Mesendoderm (in vitro differentiated cells): ENCODE results near the gene ARHGEF16.

Source experiments
- DNase-seq: peaks from one replicate; pipeline ENCODE4 v3.0.0; 2013
- H2AK5ac ChIP-seq: 2 replicates; pipeline ENCODE4 v1.6.1; 2013; ENCODE audit warnings: low read length, inconsistent platforms
- H2BK120ac ChIP-seq: 2 replicates; pipeline ENCODE4 v1.6.1; 2013; ENCODE audit warnings: low read depth, mild to moderate bottlenecking, low read length, moderate library complexity, mixed read lengths
- H2BK15ac ChIP-seq: replicated peaks from 2 replicates; pipeline ENCODE4 v1.6.1; 2013; ENCODE audit warnings: low read depth, mild to moderate bottlenecking, moderate library complexity
- H2BK5ac ChIP-seq: 2 replicates; pipeline ENCODE4 v1.6.1; 2013; ENCODE audit warnings: low read length, inconsistent platforms
- H3K18ac ChIP-seq: 2 replicates; pipeline ENCODE4 v1.6.1; 2013; ENCODE audit warnings: mild to moderate bottlenecking, low read length, mixed read lengths
- H3K23ac ChIP-seq: one replicate; pipeline ENCODE4 v1.6.1; 2013; ENCODE audit warnings: low read length
- H3K27ac ChIP-seq: 2 replicates; pipeline ENCODE4 v1.5.1; 2013; ENCODE audit warnings: low read depth, mild to moderate bottlenecking, inconsistent platforms, low read length, moderate library complexity
- H3K27me3 ChIP-seq: 2 replicates; pipeline ENCODE4 v1.6.1; 2013; ENCODE audit warnings: low read length, control low read depth, mild to moderate bottlenecking, inconsistent platforms; ENCODE audit not compliant: insufficient read depth, poor library complexity
- H3K36me3 ChIP-seq: 2 replicates; pipeline ENCODE4 v1.6.1; 2013; ENCODE audit warnings: low read length, inconsistent platforms; ENCODE audit not compliant: control insufficient read depth, insufficient read depth
- H3K4ac ChIP-seq: one replicate; pipeline ENCODE4 v1.6.1; 2013; ENCODE audit warnings: low read depth, mild to moderate bottlenecking, low read length, moderate library complexity
- H3K4me1 ChIP-seq: 2 replicates; pipeline ENCODE4 v1.6.1; 2013; ENCODE audit warnings: low read depth, low read length, inconsistent platforms; ENCODE audit not compliant: control insufficient read depth
- H3K4me2 ChIP-seq: 2 replicates; pipeline ENCODE4 v1.6.1; 2013; ENCODE audit warnings: low read length
- H3K4me3 ChIP-seq: 2 replicates; pipeline ENCODE4 v1.5.1; 2013; ENCODE audit warnings: mild to moderate bottlenecking, low read length
- H3K56ac ChIP-seq: one replicate; pipeline ENCODE4 v1.6.1; 2013; ENCODE audit warnings: low read length
- H3K79me1 ChIP-seq: 2 replicates; pipeline ENCODE4 v1.6.1; 2013; ENCODE audit warnings: low read length, inconsistent platforms
- H3K79me2 ChIP-seq: 2 replicates; pipeline ENCODE4 v1.6.1; 2013; ENCODE audit warnings: mild to moderate bottlenecking, low read length; ENCODE audit not compliant: control insufficient read depth, insufficient read depth
- H3K9ac ChIP-seq: 2 replicates; pipeline ENCODE4 v1.6.1; 2013; ENCODE audit warnings: low read length, inconsistent platforms
- H4K5ac ChIP-seq: one replicate; pipeline ENCODE4 v1.6.1; 2013; ENCODE audit warnings: low read length
- H4K8ac ChIP-seq: one replicate; pipeline ENCODE4 v1.6.1; 2013; ENCODE audit warnings: low read depth, mild to moderate bottlenecking, control low read depth, low read length, moderate library complexity
- WGBS: extraction: QIAGEN DNeasy Blood & Tissue Kit; methylation state at CpG from one replicate; pipeline ENCODE4 v1.1.7; 2013; ENCODE audit warnings: low lambda C conversion rate, missing lambda C conversion rate; ENCODE audit not compliant: insufficient coverage; ENCODE audit errors: extremely low coverage; 5-methylcytosine and 5-hydroxymethylcytosine counted together

Gene ARHGEF16

DNA sequence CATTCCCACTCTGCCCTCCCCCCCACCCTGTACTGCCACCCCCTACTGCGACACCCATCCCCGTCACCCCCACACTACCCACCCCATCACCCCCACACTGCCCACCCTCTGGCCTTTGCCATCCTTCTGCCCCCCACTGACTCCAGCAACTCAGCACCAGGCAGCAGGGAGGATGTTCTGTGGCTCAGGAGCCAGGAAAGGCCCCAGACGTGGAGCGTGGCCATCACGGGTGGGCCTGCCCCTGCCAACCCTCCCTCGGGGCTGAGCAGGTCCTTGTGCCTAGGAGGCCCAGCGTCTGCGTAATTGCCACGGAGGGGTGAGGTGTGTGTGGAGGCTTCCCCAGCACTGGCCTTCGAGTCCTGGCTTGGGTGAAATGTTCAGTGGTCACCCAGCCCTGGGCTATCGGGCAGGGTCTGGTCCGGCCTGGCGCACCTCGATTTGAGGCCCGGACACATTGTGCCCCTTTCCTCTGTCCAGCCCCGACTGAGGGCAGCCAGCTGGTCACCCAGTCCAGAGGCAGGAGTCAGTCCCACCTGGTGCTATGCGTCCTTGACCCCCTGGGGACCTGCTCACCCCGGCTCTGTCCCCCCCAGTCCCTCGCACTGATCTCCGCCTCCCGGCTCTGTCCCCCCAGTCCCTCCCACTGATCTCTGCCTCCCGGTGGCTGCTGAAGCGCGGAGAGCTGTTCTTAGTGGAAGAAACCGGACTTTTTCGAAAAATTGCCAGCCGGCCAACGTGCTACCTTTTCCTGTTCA lies 23.0 kb downstream of the ARHGEF16 start:
- H3K4me1 ChIP-seq, result no peaks in the 10 kb centered on the region
- WGBS, result no CpG with 5 or more reads among the region's 28 CpGs

DNA sequence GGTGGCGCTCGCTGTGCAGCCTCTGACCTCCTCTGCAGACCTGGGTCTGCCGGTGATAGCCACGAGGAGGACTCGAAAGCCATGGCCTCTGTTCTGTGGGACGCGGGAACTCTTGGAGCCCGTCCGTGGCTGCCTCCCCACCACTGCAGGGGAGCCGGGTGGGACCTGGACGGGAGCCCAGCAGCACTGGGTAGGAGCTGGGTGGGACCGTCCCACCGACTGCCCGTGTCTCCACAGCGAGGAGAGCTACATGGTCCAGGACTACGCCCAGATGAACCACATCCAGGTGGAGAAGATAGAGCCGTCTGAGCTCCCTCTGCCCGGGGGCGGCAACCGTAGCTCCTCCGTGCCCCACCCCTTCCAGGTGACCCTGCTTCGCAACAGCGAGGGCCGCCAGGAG lies 23.7 kb downstream of the ARHGEF16 start:
- H2BK120ac ChIP-seq, result no peak overlapping the region
- no peak for DNase-seq
- WGBS, result no CpG with 5 or more reads among the region's 24 CpGs

More for the DNA sequence above, 23.0 kb downstream of the ARHGEF16 start:
- no peak overlapping the region for H4K5ac ChIP-seq
- no peaks in the 10 kb centered on the region for H3K27me3 ChIP-seq
- H3K36me3 ChIP-seq, result peaks cover 4% of the 10 kb centered on the region
- no peak overlapping the region for H3K4me2 ChIP-seq
- no peak overlapping the region for H2AK5ac ChIP-seq
- no peak overlapping the region for H3K23ac ChIP-seq
- no peak overlapping the region for H2BK120ac ChIP-seq
- no peaks in the 10 kb centered on the region for H3K79me2 ChIP-seq
- H4K8ac ChIP-seq, result no peak overlapping the region
- no peak overlapping the region for H3K56ac ChIP-seq
- H2BK15ac ChIP-seq, result no peak overlapping the region
- H3K18ac ChIP-seq, result no peak overlapping the region
- H3K27ac ChIP-seq, result no peak overlapping the region
- no peaks in the 10 kb centered on the region for H3K79me1 ChIP-seq
- H3K4me3 ChIP-seq, result no peak overlapping the region
- H3K9ac ChIP-seq, result no peak overlapping the region
- no peak overlapping the region for H2BK5ac ChIP-seq
- peak; percentile 40 for DNase-seq
- no peak overlapping the region for H3K4ac ChIP-seq

DNA sequence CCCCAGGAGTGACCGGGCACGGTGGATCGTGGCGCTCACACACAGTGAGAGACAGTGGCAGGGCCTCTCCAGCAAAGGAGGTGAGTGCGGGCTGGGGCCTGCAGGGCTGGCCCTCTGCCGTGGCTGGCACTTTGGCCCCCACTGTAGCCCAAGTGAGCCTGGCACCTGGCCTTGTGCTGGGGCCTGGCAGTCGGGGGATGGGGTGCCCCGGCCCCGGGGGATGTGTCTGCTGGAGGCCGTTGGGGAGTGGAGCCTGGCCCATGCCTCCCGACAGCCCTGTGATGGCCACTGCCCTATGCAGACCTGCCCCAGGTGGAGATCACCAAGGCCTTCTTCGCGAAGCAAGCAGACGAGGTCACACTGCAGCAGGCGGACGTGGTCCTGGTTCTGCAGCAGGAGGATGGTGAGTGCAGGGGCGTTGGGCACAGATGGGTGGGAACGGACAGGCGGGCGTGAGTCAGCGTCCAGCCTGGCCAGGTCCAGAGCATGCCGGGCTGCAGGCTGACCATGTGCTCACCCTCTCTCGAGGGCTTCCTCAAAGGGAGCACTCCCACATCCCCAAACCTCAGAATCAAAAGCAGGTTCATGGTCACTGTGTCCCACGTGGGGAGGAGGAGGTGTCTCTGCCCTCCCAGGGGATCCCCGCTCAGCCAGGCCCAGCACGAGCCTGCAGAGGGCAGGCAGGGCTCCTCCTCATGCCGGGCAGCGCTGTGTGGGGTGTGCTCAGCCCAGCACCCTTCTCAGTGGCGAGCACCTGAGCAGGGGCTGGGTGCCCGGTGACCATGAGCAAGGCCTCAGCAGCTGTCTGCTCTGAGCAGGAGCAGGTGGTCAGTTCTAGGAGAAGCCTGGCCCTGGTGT lies 25.3 kb downstream of the ARHGEF16 start:
- Histone ChIP-seq H3K36me3 (no peaks in the 10 kb centered on the region), H3K56ac (no peak overlapping the region), H3K27ac (no peak overlapping the region)

More for the DNA sequence above, 23.7 kb downstream of the ARHGEF16 start:
- no peak overlapping the region for H3K18ac ChIP-seq
- H3K27me3 ChIP-seq, result no peaks in the 10 kb centered on the region
- H3K23ac ChIP-seq, result no peak overlapping the region
- peaks cover 4% of the 10 kb centered on the region for H3K36me3 ChIP-seq
- no peaks in the 10 kb centered on the region for H3K4me1 ChIP-seq
- no peak overlapping the region for H3K9ac ChIP-seq
- no peaks in the 10 kb centered on the region for H3K79me2 ChIP-seq
- no peak overlapping the region for H3K56ac ChIP-seq
- no peak overlapping the region for H3K27ac ChIP-seq
- H4K8ac ChIP-seq, result no peak overlapping the region
- H3K79me1 ChIP-seq, result no peaks in the 10 kb centered on the region
- no peak overlapping the region for H2AK5ac ChIP-seq
- H3K4me3 ChIP-seq, result no peak overlapping the region
- H3K4me2 ChIP-seq, result no peak overlapping the region
- no peak overlapping the region for H2BK5ac ChIP-seq
- H3K4ac ChIP-seq, result no peak overlapping the region
- H2BK15ac ChIP-seq, result no peak overlapping the region
- no peak overlapping the region for H4K5ac ChIP-seq

DNA sequence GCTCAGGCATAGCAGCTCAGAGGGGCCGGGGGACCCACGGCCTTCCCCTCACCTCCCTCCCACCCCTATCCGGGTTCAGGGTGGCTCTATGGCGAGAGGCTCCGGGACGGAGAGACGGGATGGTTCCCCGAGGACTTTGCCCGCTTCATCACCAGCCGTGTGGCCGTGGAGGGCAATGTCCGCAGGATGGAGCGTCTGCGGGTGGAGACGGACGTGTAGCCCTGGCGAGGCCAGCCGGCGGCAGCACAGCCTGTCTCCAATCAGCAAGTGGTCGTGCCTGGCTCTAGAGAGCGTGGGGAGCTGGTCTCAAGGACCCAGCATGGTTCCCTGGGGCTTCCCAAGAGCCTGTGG lies 25.9 kb downstream of the ARHGEF16 start:
- DNase-seq, result no peak
- H2BK5ac ChIP-seq, result no peak overlapping the region
- no peaks in the 10 kb centered on the region for H3K79me2 ChIP-seq
- no peak overlapping the region for H2AK5ac ChIP-seq
- no peak overlapping the region for H3K4me3 ChIP-seq
- no peak overlapping the region for H3K4ac ChIP-seq
- no peaks in the 10 kb centered on the region for H3K27me3 ChIP-seq
- no CpG with 5 or more reads among the region's 21 CpGs for WGBS
- H3K18ac ChIP-seq, result no peak overlapping the region
- no peak overlapping the region for H4K5ac ChIP-seq
- no peak overlapping the region for H3K23ac ChIP-seq
- H3K9ac ChIP-seq, result no peak overlapping the region
- H2BK120ac ChIP-seq, result no peak overlapping the region
- no peak overlapping the region for H2BK15ac ChIP-seq
- H3K79me1 ChIP-seq, result no peaks in the 10 kb centered on the region
- no peak overlapping the region for H3K4me2 ChIP-seq
- no peak overlapping the region for H3K27ac ChIP-seq
- no peaks in the 10 kb centered on the region for H3K4me1 ChIP-seq
- no peak overlapping the region for H3K56ac ChIP-seq
- H3K36me3 ChIP-seq, result no peaks in the 10 kb centered on the region
- H4K8ac ChIP-seq, result no peak overlapping the region

More for the DNA sequence above, 25.3 kb downstream of the ARHGEF16 start:
- Histone ChIP-seq H3K4me1 (no peaks in the 10 kb centered on the region), H2BK5ac (no peak overlapping the region), H2BK120ac (no peak overlapping the region), H4K5ac (no peak overlapping the region), H3K23ac (no peak overlapping the region), H4K8ac (no peak overlapping the region), H3K27me3 (no peaks in the 10 kb centered on the region), H3K79me1 (no peaks in the 10 kb centered on the region), H2BK15ac (no peak overlapping the region), H3K4me3 (no peak overlapping the region), H3K4me2 (no peak overlapping the region), H3K18ac (no peak overlapping the region), H3K9ac (no peak overlapping the region), H3K79me2 (no peaks in the 10 kb centered on the region), H2AK5ac (no peak overlapping the region), H3K4ac (no peak overlapping the region)
- no CpG with 5 or more reads among the region's 30 CpGs for WGBS
- no peak for DNase-seq

DNA sequence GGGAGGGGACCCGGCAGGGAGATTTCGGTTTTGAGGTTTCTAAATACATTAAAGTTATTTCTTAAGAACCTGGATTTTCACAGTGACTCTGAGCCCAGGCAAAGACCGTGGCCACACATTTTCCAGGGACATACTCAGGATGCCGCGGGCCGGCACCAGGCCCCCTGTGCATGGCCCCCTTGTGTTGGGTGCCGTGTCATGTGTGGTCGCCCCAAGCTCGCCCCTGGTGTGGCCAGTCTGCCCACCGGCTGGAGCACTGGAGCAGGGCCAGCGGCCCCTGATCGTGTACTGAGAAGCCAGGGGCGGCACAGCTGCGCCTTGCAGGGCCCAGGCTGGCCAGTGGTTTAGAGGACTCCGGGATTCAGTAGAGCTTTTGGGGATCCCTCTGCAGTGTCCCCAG lies 26.6 kb downstream of the ARHGEF16 start:
- Histone ChIP-seq H2BK120ac (no peak overlapping the region), H3K36me3 (no peaks in the 10 kb centered on the region), H4K8ac (no peak overlapping the region), H3K4me3 (no peak overlapping the region), H3K18ac (no peak overlapping the region), H3K79me2 (no peaks in the 10 kb centered on the region), H2AK5ac (no peak overlapping the region), H3K56ac (no peak overlapping the region), H3K27me3 (no peaks in the 10 kb centered on the region), H3K4me1 (no peaks in the 10 kb centered on the region), H3K23ac (no peak overlapping the region), H2BK5ac (no peak overlapping the region), H3K4ac (no peak overlapping the region), H3K4me2 (no peak overlapping the region), H3K9ac (no peak overlapping the region), H3K79me1 (no peaks in the 10 kb centered on the region), H4K5ac (no peak overlapping the region), H2BK15ac (no peak overlapping the region), H3K27ac (no peak overlapping the region)
- no CpG with 5 or more reads among the region's 15 CpGs for WGBS
- DNase-seq, result no peak
